Naive B cell (primary cell): ENCODE results near the gene LDAF1. TPM values are rescaled to one million over a fixed set of nuclear protein-coding genes. Genes with fewer than 3 reads are reported as not detected.
"Not testable (repeated sequence)": the region's sequence is repeated elsewhere in the genome, so short reads cannot be mapped to it uniquely, and the experiment has no call there.

Experiments used
- ATAC-seq, 2 donors: fragments of 150-1000 bp; cut with Tn5 transposase; 2 replicates each; pipeline ENCODE4 v1.10.0; 2021; ENCODE audit warnings: low read depth in 2 of 2, mild to moderate bottlenecking in 2 of 2, moderate library complexity in 2 of 2
- DNase-seq: peaks from one replicate; pipeline ENCODE4 v3.0.0; 2022
- H3K27ac Mint-ChIP-seq, 6 donors: one replicate each; pipeline ENCODE4 v1.8.0; 2020 to 2022; ENCODE audit warnings: mild to moderate bottlenecking in 6 of 6, mixed read lengths in 6 of 6, moderate library complexity in 5 of 6, inconsistent platforms in 2 of 6
- H3K27me3 Mint-ChIP-seq, 3 donors: one replicate each; pipeline ENCODE4 v1.8.0; 2021 to 2022; ENCODE audit warnings: mixed read lengths in 3 of 3, mild to moderate bottlenecking in 1 of 3
- H3K36me3 Mint-ChIP-seq, 2 donors: one replicate each; pipeline ENCODE4 v1.8.0; 2020 to 2022; ENCODE audit warnings: mixed read lengths in 2 of 2, inconsistent platforms in 1 of 2, mild to moderate bottlenecking in 1 of 2
- H3K4me1 Mint-ChIP-seq, 3 donors: one replicate each; pipeline ENCODE4 v1.8.0; 2020 to 2022; ENCODE audit warnings: mixed read lengths in 3 of 3, inconsistent platforms in 1 of 3, mild to moderate bottlenecking in 1 of 3, moderate library complexity in 1 of 3
- H3K4me3 Mint-ChIP-seq, 8 donors: one replicate each; pipeline ENCODE4 v1.8.0; 2020 to 2022; ENCODE audit warnings: mild to moderate bottlenecking in 8 of 8, mixed read lengths in 8 of 8, moderate library complexity in 8 of 8, inconsistent platforms in 2 of 8
- H3K9me3 Mint-ChIP-seq, 7 donors: one replicate each; pipeline ENCODE4 v1.8.0; 2020 to 2022; ENCODE audit warnings: mixed read lengths in 7 of 7, mild to moderate bottlenecking in 5 of 7, inconsistent platforms in 2 of 7, moderate library complexity in 1 of 7
- polyA plus RNA-seq, 6 donors: library from polyadenylated mRNA; unstranded; fragments of 300-500 nt; fragmentation: Illumina TruSeq; gene quantifications; one replicate each; pipeline ENCODE4 v1.2.3, GENCODE V29; 2021; ENCODE audit warnings: low read depth in 6 of 6

LDAF1 gene
- polyA plus RNA-seq: 10 to 100 TPM; 18.3 to 30.6 (median 22.0) TPM

- H3K27ac Mint-ChIP-seq: peak within 1 kb of the TSS; percentile 71 to 94 (median 86)
- peaks cover 0 to 7% of the 10 kb centered on the region in 2 donors for H3K36me3 Mint-ChIP-seq
- H3K4me3 Mint-ChIP-seq: peak within 1 kb of the TSS; percentile 92 to 99 (median 96)
- no peaks in the 10 kb centered on the region for H3K27me3 Mint-ChIP-seq
- H3K4me1 Mint-ChIP-seq: peaks cover 16 to 22% (median 18%) of the 10 kb centered on the region in 3 donors
- ATAC-seq (peak; percentile 89 to 90), DNase-seq (peak; percentile 75)
- no peaks in the 10 kb centered on the region for H3K9me3 Mint-ChIP-seq
These were observed at the start of gene LDAF1 for GRCh38 chr16:21158208-21159110. Gene LDAF1, plus strand, starts transcription at chr16:21158674. Its CDS starts 2,509 bp downstream, at chr16:21161183.

GRCh38 chr16:21115551-21115950, 42.9 kb upstream of the LDAF1 start:
- not testable (repeated sequence) for DNase-seq, ATAC-seq, H3K27ac Mint-ChIP-seq, H3K4me3 Mint-ChIP-seq
- Mint-ChIP-seq H3K4me1 (peaks cover 8 to 15% (median 12%) of the 10 kb centered on the region in 3 donors), H3K9me3 (peaks cover 0 to 15% (median 7%) of the 10 kb centered on the region in 7 donors), H3K36me3 (peaks cover 9 to 16% of the 10 kb centered on the region in 2 donors), H3K27me3 (peaks cover 5 to 18% (median 8%) of the 10 kb centered on the region in 3 donors)

GRCh38 chr16:21116148-21116693, 42.3 kb upstream of the LDAF1 start:
- H3K27ac Mint-ChIP-seq: peak overlapping the region in 5 of 6 donors; percentile 5 to 92 (median 14)
- peak overlapping the region; percentile 44 to 89 (median 73) for H3K4me3 Mint-ChIP-seq
- H3K27me3 Mint-ChIP-seq: peaks cover 3 to 15% (median 8%) of the 10 kb centered on the region in 3 donors
- H3K4me1 Mint-ChIP-seq: peaks cover 8 to 15% (median 15%) of the 10 kb centered on the region in 3 donors
- ATAC-seq (peak; percentile 78 to 91), DNase-seq (peak; percentile 22)
- peaks cover 0 to 15% (median 7%) of the 10 kb centered on the region in 7 donors for H3K9me3 Mint-ChIP-seq
- H3K36me3 Mint-ChIP-seq: peaks cover 15 to 16% of the 10 kb centered on the region in 2 donors

- peak overlapping the region in 3 of 6 donors; percentile 12 to 77 (median 62) for H3K27ac Mint-ChIP-seq
- H3K4me1 Mint-ChIP-seq: peaks cover 8 to 15% (median 15%) of the 10 kb centered on the region in 3 donors
- H3K9me3 Mint-ChIP-seq: peaks cover 0 to 15% (median 7%) of the 10 kb centered on the region in 7 donors
- H3K27me3 Mint-ChIP-seq: peaks cover 0 to 6% (median under 1%) of the 10 kb centered on the region in 3 donors
- DNase-seq: no peak
- ATAC-seq: no peak
- H3K36me3 Mint-ChIP-seq: peaks cover 16% of the 10 kb centered on the region in 2 donors
- H3K4me3 Mint-ChIP-seq: no peak overlapping the region
These were observed 40.9 kb upstream of the LDAF1 start for GRCh38 chr16:21117567-21117966.

GRCh38 chr16:21120976-21121520, 37.4 kb upstream of the LDAF1 start:
- Mint-ChIP-seq H3K27ac (no peak overlapping the region), H3K4me1 (peaks cover 8 to 14% (median 13%) of the 10 kb centered on the region in 3 donors), H3K36me3 (peaks cover 15 to 16% of the 10 kb centered on the region in 2 donors), H3K4me3 (no peak overlapping the region), H3K9me3 (peaks cover 0 to 13% (median 6%) of the 10 kb centered on the region in 7 donors), H3K27me3 (no peaks in the 10 kb centered on the region)
- no peak for DNase-seq
- ATAC-seq: no peak

GRCh38 chr16:21125191-21125590, 33.3 kb upstream of the LDAF1 start:
- peaks cover 0 to 8% of the 10 kb centered on the region in 2 donors for H3K36me3 Mint-ChIP-seq
- no peak overlapping the region for H3K27ac Mint-ChIP-seq
- H3K4me3 Mint-ChIP-seq: no peak overlapping the region
- H3K27me3 Mint-ChIP-seq: peaks cover 0 to 10% (median 7%) of the 10 kb centered on the region in 3 donors
- H3K4me1 Mint-ChIP-seq: peaks cover 0 to 4% (median 0%) of the 10 kb centered on the region in 3 donors
- ATAC-seq (no peak), DNase-seq (no peak)
- H3K9me3 Mint-ChIP-seq: no peaks in the 10 kb centered on the region

- H3K4me1 Mint-ChIP-seq: peaks cover 0 to 3% (median 0%) of the 10 kb centered on the region in 3 donors
- no peaks in the 10 kb centered on the region for H3K36me3 Mint-ChIP-seq
- no peak for ATAC-seq
These were observed 32.0 kb upstream of the LDAF1 start for GRCh38 chr16:21126518-21126917.

GRCh38 chr16:21128991-21129390, 29.5 kb upstream of the LDAF1 start:
- peaks cover 0 to 3% (median 0%) of the 10 kb centered on the region in 3 donors for H3K4me1 Mint-ChIP-seq
- DNase-seq (no peak), ATAC-seq (no peak)
- no peak overlapping the region for H3K27ac Mint-ChIP-seq
- no peak overlapping the region for H3K4me3 Mint-ChIP-seq
- no peaks in the 10 kb centered on the region for H3K9me3 Mint-ChIP-seq
- no peaks in the 10 kb centered on the region for H3K36me3 Mint-ChIP-seq
- peaks cover 0 to 22% (median 17%) of the 10 kb centered on the region in 3 donors for H3K27me3 Mint-ChIP-seq

More at GRCh38 chr16:21126518-21126917, 32.0 kb upstream of the LDAF1 start:
- Mint-ChIP-seq H3K9me3 (no peaks in the 10 kb centered on the region), H3K27ac (no peak overlapping the region), H3K27me3 (peaks cover 0 to 14% (median 10%) of the 10 kb centered on the region in 3 donors), H3K4me3 (no peak overlapping the region)
- no peak for DNase-seq

GRCh38 chr16:21130811-21131210, 27.7 kb upstream of the LDAF1 start:
- Mint-ChIP-seq H3K9me3 (no peaks in the 10 kb centered on the region), H3K36me3 (no peaks in the 10 kb centered on the region), H3K27ac (peak overlapping the region in 1 of 6 donors; percentile 24), H3K27me3 (peaks cover 0 to 24% (median 17%) of the 10 kb centered on the region in 3 donors), H3K4me3 (no peak overlapping the region), H3K4me1 (peaks cover 0 to 3% (median 0%) of the 10 kb centered on the region in 3 donors)
- DNase-seq (no peak), ATAC-seq (no peak)

GRCh38 chr16:21134053-21134452, 24.4 kb upstream of the LDAF1 start:
- H3K27ac Mint-ChIP-seq: peak overlapping the region in 1 of 6 donors; percentile 28
- H3K9me3 Mint-ChIP-seq: peaks cover 0 to 2% (median 0%) of the 10 kb centered on the region in 7 donors
- no peak overlapping the region for H3K4me3 Mint-ChIP-seq
- no peak for ATAC-seq
- H3K27me3 Mint-ChIP-seq: peaks cover 8 to 26% (median 10%) of the 10 kb centered on the region in 3 donors
- H3K4me1 Mint-ChIP-seq: peaks cover 0 to 3% (median 0%) of the 10 kb centered on the region in 3 donors
- no peak for DNase-seq
- H3K36me3 Mint-ChIP-seq: no peaks in the 10 kb centered on the region

- H3K9me3 Mint-ChIP-seq: peaks cover 0 to 14% (median 9%) of the 10 kb centered on the region in 7 donors
- ATAC-seq (no peak), DNase-seq (no peak)
- peaks cover 0 to 9% of the 10 kb centered on the region in 2 donors for H3K36me3 Mint-ChIP-seq
- H3K27ac Mint-ChIP-seq: no peak overlapping the region
- H3K4me1 Mint-ChIP-seq: no peaks in the 10 kb centered on the region
- H3K4me3 Mint-ChIP-seq: no peak overlapping the region
- H3K27me3 Mint-ChIP-seq: peaks cover 30 to 56% (median 40%) of the 10 kb centered on the region in 3 donors
These were observed 12.7 kb upstream of the LDAF1 start for GRCh38 chr16:21145738-21146137.

- Mint-ChIP-seq H3K9me3 (no peaks in the 10 kb centered on the region), H3K4me3 (no peak within 1 kb of the TSS), H3K4me1 (no peaks in the 10 kb centered on the region), H3K27ac (no peak within 1 kb of the TSS), H3K27me3 (peaks cover 34 to 49% (median 34%) of the 10 kb centered on the region in 3 donors), H3K36me3 (no peaks in the 10 kb centered on the region)
- DNase-seq: no peak
- ATAC-seq: no peak
These were observed 8.0 kb upstream of the LDAF1 start, which contains the start of gene DNAH3 for GRCh38 chr16:21150375-21151001. Gene DNAH3, minus strand, starts transcription at chr16:21150846. Its CDS starts 527 bp downstream, at chr16:21150319.
